Muscle layer of colon (tissue), 2 donors: ENCODE data around the gene GPRIN2.
A peak's percentile ranks its signal among the peaks of the same experiment; 100 is the strongest.
"Not testable (repeated sequence)": the region's sequence is repeated elsewhere in the genome, so short reads cannot be mapped to it uniquely, and the experiment has no call there.

Experiments
- H3K27ac ChIP-seq: one replicate; pipeline ENCODE4 v1.7.0; 2013; ENCODE audit warnings: low read depth, mild to moderate bottlenecking, low read length, moderate library complexity
- H3K27me3 ChIP-seq, 2 donors: one replicate each; pipeline ENCODE4 v1.7.0; 2013; ENCODE audit warnings: low read length in 2 of 2, mild to moderate bottlenecking in 2 of 2; ENCODE audit not compliant: insufficient read depth in 2 of 2, control insufficient read depth in 1 of 2
- H3K36me3 ChIP-seq: one replicate; pipeline ENCODE4 v1.7.0; 2013; ENCODE audit warnings: mild to moderate bottlenecking, low read length; ENCODE audit not compliant: insufficient read depth
- H3K4me1 ChIP-seq: one replicate; pipeline ENCODE4 v1.7.0; 2013; ENCODE audit warnings: mild to moderate bottlenecking, low read length; ENCODE audit not compliant: insufficient read depth
- H3K4me3 ChIP-seq, 2 donors: one replicate each; pipeline ENCODE4 v1.7.0; 2013; ENCODE audit warnings: low read length in 2 of 2, low read depth in 1 of 2, mild to moderate bottlenecking in 1 of 2, moderate library complexity in 1 of 2
- H3K9ac ChIP-seq: one replicate; pipeline ENCODE4 v1.7.0; 2013; ENCODE audit warnings: low read length
- H3K9me3 ChIP-seq: one replicate; pipeline ENCODE4 v1.7.0; 2013; ENCODE audit warnings: mild to moderate bottlenecking, low read length
- donor health status: abdominal sarcoma.
- donor health status: Adenocarcinoma of cecum.

Gene GPRIN2

DNA sequence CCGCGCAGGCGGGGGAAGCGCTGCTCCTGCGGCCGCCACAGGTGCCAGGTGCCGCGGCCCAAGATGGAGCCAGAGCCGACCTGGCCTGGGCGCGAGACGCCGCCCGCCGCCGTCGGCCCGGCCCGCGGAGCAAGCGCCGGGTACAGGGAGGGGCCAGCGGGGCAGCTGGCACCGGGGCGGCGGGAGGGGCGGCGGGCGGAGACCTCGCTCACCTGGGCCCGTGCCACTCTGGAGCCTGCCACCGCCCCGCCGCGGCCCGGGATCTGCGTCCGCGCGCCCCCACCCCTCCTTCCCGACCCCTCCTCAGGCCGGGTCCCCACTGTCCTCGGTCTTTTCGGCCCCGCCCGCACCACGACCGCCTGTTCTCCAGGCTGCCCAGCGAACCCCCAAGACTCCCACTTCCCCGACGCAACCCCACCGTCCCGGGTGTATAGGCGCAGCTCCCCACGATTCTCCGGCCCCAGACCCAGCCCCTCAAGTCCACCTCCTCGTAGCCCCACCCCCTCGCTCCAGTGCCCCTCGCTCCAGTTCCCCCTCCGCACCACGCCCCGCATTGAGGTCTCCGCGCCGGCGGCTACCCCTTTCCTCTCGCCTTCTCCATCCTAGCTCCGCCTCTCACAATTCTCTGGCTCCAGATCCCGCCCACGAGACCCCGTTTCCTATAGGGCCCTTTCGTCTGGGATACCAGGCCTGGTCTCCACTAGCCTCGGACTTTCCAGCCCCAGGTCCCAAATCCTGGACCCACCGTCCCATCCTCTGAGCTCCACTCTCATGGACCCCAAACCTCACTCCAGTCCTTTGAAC is at the start of gene GPRIN2:
Gene GPRIN2 (minus strand): TSS at position 144 of the 804 bp plus-strand sequence. CDS start 5,922 bp downstream, outside the sequence.
- H3K27me3 ChIP-seq: peaks cover 33 to 48% of the 10 kb centered on the region in 2 donors
- no peak within 1 kb of the TSS for H3K9ac ChIP-seq
- peak within 1 kb of the TSS; percentile 28 to 41 for H3K4me3 ChIP-seq
- no peak within 1 kb of the TSS for H3K27ac ChIP-seq
- H3K36me3 ChIP-seq: no peaks in the 10 kb centered on the region
- H3K9me3 ChIP-seq: no peaks in the 10 kb centered on the region
- no peaks in the 10 kb centered on the region for H3K4me1 ChIP-seq

DNA sequence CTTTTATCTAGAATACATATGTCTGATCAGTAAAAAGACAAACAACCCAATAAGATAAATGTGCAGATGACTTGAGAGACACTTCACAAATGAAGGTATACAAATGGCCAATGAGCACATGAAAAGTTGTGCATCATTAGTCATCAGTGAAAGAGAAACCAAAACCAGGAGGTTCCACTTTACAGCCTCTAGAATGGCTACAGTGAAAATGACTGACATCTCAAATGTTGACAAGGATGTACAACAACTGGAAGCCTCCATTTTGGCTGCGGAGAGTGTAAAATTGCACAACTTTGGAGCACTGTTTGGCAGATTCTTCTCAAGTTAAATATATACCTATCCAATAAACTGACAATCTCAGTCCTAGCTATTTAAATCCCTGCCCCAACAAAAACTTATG is 44.1 kb upstream of the GPRIN2 start:
- H3K27me3 ChIP-seq, H3K9me3 ChIP-seq, H3K4me3 ChIP-seq, H3K9ac ChIP-seq, H3K27ac ChIP-seq, H3K4me1 ChIP-seq, H3K36me3 ChIP-seq: not testable (repeated sequence)

GRCh38 chr10:46597616-46598246 is 41.3 kb upstream of the GPRIN2 start:
- not testable (repeated sequence) for H3K27ac ChIP-seq, H3K4me1 ChIP-seq, H3K36me3 ChIP-seq, H3K9me3 ChIP-seq, H3K27me3 ChIP-seq, H3K4me3 ChIP-seq, H3K9ac ChIP-seq

- not testable (repeated sequence) for H3K27me3 ChIP-seq, H3K9me3 ChIP-seq, H3K4me3 ChIP-seq, H3K27ac ChIP-seq, H3K36me3 ChIP-seq, H3K4me1 ChIP-seq, H3K9ac ChIP-seq
Observed at GRCh38 chr10:46596570-46596969, 40.1 kb upstream of the GPRIN2 start.

DNA sequence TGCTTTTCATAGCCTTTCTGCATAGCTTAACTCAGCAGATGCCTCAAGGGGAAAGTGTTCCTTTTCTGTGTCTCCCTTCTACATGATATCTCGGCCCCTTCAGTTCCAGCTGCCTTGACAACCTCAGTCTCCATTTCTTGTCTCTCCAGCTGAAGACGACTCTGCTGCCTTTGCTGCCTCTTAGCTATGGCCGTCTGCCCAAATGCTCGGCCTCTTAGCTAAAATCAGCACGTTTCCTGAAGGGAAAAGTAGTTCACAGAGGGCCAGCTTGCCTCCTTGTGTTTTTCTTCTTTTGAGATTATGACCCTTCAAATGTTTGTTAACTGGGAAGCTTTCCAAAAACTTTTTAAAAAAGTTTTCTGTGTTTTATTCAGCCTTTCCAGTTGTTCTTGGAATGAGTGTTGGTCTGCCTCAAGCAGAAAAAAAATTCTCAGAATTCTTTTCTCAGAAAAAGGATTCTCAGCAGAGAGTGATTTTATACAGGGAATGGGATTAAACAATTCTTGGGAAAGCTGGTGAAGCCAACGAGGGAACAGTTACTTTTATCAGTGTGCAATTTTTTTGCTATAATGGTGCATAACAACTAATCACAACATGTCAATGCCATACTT is 38.1 kb upstream of the GPRIN2 start:
- not testable (repeated sequence) for H3K4me1 ChIP-seq, H3K9ac ChIP-seq, H3K27me3 ChIP-seq, H3K9me3 ChIP-seq, H3K36me3 ChIP-seq, H3K27ac ChIP-seq, H3K4me3 ChIP-seq

- not testable (repeated sequence) for H3K27me3 ChIP-seq, H3K9ac ChIP-seq, H3K36me3 ChIP-seq, H3K9me3 ChIP-seq, H3K4me1 ChIP-seq, H3K27ac ChIP-seq, H3K4me3 ChIP-seq
Observed at GRCh38 chr10:46593307-46593706, 36.8 kb upstream of the GPRIN2 start.

GRCh38 chr10:46591053-46591452 is 34.6 kb upstream of the GPRIN2 start:
- H3K4me3 ChIP-seq, H3K36me3 ChIP-seq, H3K4me1 ChIP-seq, H3K27me3 ChIP-seq, H3K9me3 ChIP-seq, H3K9ac ChIP-seq, H3K27ac ChIP-seq: not testable (repeated sequence)

DNA sequence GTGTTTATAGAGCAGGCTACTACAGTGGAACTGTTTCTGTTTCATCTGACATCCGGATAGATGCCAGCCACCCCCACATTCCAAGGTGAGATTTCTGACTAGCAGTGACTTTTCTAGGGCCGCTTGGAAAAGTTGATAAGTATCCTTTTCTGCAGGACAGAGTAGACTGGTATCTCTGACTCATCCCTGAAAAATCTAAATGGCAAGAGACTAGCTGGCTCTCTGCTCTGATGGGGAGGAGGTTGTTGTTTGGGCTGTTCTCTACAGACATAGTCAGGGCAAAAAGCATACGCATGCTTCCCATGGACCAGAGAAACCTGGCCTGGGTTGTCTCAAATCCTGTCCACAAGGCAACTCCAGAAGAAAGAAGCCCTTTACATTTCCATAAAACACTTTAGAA is 33.1 kb upstream of the GPRIN2 start:
- H3K4me1 ChIP-seq, H3K9ac ChIP-seq, H3K9me3 ChIP-seq, H3K27me3 ChIP-seq, H3K4me3 ChIP-seq, H3K27ac ChIP-seq, H3K36me3 ChIP-seq: not testable (repeated sequence)

GRCh38 chr10:46588221-46588620 is 31.8 kb upstream of the GPRIN2 start:
- H3K4me3 ChIP-seq, H3K36me3 ChIP-seq, H3K27me3 ChIP-seq, H3K9ac ChIP-seq, H3K27ac ChIP-seq, H3K9me3 ChIP-seq, H3K4me1 ChIP-seq: not testable (repeated sequence)

DNA sequence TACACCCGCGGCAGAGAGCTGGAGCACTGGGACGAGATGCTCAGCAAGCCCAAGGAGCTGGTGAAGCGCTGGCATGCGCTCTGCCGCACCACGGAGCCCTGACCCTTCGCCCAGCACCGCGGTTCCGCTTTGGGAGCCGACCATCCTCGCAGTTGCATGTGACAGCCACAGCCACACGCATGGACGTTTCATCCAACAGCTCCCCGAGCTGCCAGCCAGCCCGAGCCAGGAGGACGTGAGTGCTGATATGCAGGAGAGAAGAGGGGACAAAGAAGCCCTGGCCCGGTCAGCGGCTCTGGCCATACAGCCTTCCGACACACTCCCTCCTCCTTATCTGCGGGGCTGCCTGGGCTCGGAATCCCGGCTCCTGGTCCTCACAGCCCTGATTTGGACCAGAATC is 31.1 kb upstream of the GPRIN2 start:
- not testable (repeated sequence) for H3K9ac ChIP-seq, H3K4me3 ChIP-seq, H3K9me3 ChIP-seq, H3K4me1 ChIP-seq, H3K36me3 ChIP-seq, H3K27me3 ChIP-seq, H3K27ac ChIP-seq

DNA sequence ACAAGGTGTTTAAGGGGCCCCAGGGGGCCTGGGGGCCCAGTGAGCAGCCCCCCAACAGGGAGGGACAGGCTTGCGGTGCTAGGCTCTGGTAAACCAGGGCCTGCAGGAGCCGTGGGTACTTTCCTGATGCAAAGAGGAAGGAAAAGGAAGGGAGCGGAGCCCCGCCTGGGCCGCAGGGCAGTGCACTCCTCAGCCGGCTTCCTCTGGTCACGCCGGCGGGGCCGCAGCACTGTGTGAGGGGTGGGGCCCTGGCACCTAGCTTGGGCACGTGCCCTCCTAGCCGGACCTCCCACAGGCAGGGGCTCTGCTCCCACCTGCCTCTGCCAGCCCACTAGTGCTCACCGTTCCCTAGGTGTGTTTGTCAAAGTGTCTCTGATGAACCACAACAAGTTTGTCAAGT is 28.8 kb upstream of the GPRIN2 start:
- H3K27me3 ChIP-seq, H3K4me3 ChIP-seq: not testable (repeated sequence)

GRCh38 chr10:46584196-46584595 is 27.7 kb upstream of the GPRIN2 start:
- H3K4me1 ChIP-seq, H3K27me3 ChIP-seq, H3K4me3 ChIP-seq, H3K9me3 ChIP-seq, H3K27ac ChIP-seq, H3K36me3 ChIP-seq, H3K9ac ChIP-seq: not testable (repeated sequence)

More for the DNA sequence above, 28.8 kb upstream of the GPRIN2 start:
- not testable (repeated sequence) for H3K27ac ChIP-seq, H3K9ac ChIP-seq, H3K9me3 ChIP-seq, H3K4me1 ChIP-seq, H3K36me3 ChIP-seq
